Measurements from ENCODE around the gene LARGE1. TPM values are rescaled to one million over a fixed set of nuclear protein-coding genes. Genes with fewer than 3 reads are reported as not detected.

LARGE1 gene
- total and polyA plus RNA-seq, 9 of the 15 experiments (the other 6 are each of a cell fraction or from before 2014, with no cell fraction given): 0.01 to 0.66 (median 0.14) TPM; not detected in 2

DNA sequence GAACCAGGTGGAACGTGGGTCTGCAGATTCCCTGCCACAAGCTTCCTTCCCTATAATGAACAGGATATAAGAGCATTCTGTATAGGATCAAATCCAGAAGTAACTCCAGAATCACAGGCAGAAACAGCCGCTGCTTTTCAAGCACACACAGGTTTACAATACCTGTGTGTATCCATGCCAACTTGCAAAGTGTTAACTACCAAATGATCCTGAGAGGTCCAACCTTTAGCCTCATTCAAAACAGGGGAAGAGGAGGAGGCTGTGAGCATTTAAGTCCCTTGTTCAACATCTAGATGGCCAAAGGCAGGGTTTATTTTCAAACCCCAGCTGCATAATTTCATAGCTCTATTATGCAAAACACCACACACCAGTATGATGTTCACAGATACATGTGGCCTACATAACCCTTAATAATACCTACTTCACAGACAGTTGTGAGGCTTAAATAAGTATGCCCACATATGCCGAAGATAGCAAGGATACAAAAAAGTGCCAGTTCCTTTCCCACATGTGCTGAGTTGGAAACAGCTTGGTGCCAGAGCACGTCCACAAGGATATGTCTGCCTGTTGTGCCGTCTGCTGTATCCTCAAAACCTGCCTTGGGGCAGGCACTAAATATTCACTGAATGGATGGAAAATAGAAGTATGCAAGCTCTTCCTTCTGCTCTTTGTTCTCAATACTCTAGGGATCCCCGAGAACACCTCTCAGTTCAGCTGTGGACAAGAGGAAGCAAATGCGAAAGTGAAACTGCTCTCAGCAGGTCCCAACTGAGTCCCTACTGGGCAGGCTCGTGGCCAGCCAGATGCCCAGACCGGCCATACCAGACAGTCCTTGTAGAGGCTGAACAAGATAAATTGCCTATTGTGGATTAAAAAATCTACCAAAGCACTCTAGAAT, 66.8 kb downstream of the LARGE1 start (continued):
- no peak for TF ChIP-seq C11orf30 (IDR thresholded peaks at IDR 0.05; ENCODE audit: low read depth)
- TF ChIP-seq RBM22 (IDR thresholded peaks at IDR 0.05; ENCODE audit: low read depth, low read length, poor library complexity, severe bottlenecking): no peak
- TF ChIP-seq, protein P1, sequence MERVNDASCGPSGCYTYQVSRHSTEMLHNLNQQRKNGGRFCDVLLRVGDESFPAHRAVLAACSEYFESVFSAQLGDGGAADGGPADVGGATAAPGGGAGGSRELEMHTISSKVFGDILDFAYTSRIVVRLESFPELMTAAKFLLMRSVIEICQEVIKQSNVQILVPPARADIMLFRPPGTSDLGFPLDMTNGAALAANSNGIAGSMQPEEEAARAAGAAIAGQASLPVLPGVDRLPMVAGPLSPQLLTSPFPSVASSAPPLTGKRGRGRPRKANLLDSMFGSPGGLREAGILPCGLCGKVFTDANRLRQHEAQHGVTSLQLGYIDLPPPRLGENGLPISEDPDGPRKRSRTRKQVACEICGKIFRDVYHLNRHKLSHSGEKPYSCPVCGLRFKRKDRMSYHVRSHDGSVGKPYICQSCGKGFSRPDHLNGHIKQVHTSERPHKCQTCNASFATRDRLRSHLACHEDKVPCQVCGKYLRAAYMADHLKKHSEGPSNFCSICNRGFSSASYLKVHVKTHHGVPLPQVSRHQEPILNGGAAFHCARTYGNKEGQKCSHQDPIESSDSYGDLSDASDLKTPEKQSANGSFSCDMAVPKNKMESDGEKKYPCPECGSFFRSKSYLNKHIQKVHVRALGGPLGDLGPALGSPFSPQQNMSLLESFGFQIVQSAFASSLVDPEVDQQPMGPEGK (CRISPR knock-in tag; IDR thresholded peaks at IDR 0.05; ENCODE audit: borderline replicate concordance): no peak
- TF ChIP-seq ZKSCAN8 (CRISPR knock-in tag; IDR thresholded peaks at IDR 0.05): no peak
- TF ChIP-seq, protein P2, sequence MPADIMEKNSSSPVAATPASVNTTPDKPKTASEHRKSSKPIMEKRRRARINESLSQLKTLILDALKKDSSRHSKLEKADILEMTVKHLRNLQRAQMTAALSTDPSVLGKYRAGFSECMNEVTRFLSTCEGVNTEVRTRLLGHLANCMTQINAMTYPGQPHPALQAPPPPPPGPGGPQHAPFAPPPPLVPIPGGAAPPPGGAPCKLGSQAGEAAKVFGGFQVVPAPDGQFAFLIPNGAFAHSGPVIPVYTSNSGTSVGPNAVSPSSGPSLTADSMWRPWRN (IDR thresholded peaks at IDR 0.05; ENCODE audit: low read depth): no peak
- TF ChIP-seq SIN3A (IDR thresholded peaks at IDR 0.05; ENCODE audit: borderline replicate concordance in 2 of 2, control insufficient read depth in 1 of 2, low read depth in 2 of 2, low read length in 2 of 2): no peak
- TF ChIP-seq HDGF (IDR thresholded peaks at IDR 0.05): no peak
- TF ChIP-seq, protein P3, sequence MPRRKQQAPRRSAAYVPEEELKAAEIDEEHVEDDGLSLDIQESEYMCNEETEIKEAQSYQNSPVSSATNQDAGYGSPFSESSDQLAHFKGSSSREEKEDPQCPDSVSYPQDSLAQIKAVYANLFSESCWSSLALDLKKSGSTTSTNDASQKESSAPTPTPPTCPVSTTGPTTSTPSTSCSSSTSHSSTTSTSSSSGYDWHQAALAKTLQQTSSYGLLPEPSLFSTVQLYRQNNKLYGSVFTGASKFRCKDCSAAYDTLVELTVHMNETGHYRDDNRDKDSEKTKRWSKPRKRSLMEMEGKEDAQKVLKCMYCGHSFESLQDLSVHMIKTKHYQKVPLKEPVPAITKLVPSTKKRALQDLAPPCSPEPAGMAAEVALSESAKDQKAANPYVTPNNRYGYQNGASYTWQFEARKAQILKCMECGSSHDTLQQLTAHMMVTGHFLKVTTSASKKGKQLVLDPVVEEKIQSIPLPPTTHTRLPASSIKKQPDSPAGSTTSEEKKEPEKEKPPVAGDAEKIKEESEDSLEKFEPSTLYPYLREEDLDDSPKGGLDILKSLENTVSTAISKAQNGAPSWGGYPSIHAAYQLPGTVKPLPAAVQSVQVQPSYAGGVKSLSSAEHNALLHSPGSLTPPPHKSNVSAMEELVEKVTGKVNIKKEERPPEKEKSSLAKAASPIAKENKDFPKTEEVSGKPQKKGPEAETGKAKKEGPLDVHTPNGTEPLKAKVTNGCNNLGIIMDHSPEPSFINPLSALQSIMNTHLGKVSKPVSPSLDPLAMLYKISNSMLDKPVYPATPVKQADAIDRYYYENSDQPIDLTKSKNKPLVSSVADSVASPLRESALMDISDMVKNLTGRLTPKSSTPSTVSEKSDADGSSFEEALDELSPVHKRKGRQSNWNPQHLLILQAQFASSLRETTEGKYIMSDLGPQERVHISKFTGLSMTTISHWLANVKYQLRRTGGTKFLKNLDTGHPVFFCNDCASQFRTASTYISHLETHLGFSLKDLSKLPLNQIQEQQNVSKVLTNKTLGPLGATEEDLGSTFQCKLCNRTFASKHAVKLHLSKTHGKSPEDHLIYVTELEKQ (CRISPR knock-in tag; IDR thresholded peaks at IDR 0.05): no peak

Data from K562 (cell line).